Kidney (tissue), 14 donors: ENCODE measurements around the gene NEIL1. TPM values are rescaled to one million over a fixed set of nuclear protein-coding genes. Genes with fewer than 3 reads are reported as not detected.
"Not testable (repeated sequence)": the region's sequence is repeated elsewhere in the genome, so short reads cannot be mapped to it uniquely, and the experiment has no call there.

ENCODE experiments used
- DNase-seq, 5 donors: peaks; one replicate each; pipeline ENCODE4 v3.0.0-alpha.2; 2013 to 2020
- FAIRE-seq: peaks from 2 replicates; lab custom pipeline; 2012; peaks lifted over from hg19 to GRCh38; lab: Jason Lieb, UNC
- H3K27ac ChIP-seq, 2 donors: one replicate each; pipeline ENCODE4 v1.7.0; 2013; ENCODE audit warnings: low read depth in 2 of 2, low read length in 2 of 2, inconsistent platforms in 1 of 2
- H3K27me3 ChIP-seq: one replicate; pipeline ENCODE4 v1.7.1; 2013; ENCODE audit warnings: low read length, inconsistent platforms; ENCODE audit not compliant: control insufficient read depth, insufficient read depth
- H3K36me3 ChIP-seq, 3 donors: one replicate each; pipeline versions ENCODE4 v1.7.0 to v1.7.1; 2013; ENCODE audit warnings: low read length in 3 of 3, control low read depth in 1 of 3, inconsistent platforms in 1 of 3; ENCODE audit not compliant: insufficient read depth in 3 of 3, control insufficient read depth in 2 of 3
- H3K4me1 ChIP-seq, 3 donors: one replicate each; pipeline versions ENCODE4 v1.7.0 to v1.7.1; 2013; ENCODE audit warnings: low read length in 3 of 3, inconsistent platforms in 1 of 3, low read depth in 1 of 3; ENCODE audit not compliant: control insufficient read depth in 2 of 3, insufficient read depth in 2 of 3
- H3K4me3 ChIP-seq, 3 donors: one replicate each; pipeline versions ENCODE4 v1.7.0 to v1.8.1; 2013; ENCODE audit warnings: low read length in 3 of 3, control low read depth in 1 of 3, inconsistent platforms in 1 of 3
- H3K9ac ChIP-seq, 3 donors: one replicate each; pipeline versions ENCODE4 v1.7.0 to v1.7.1; 2013; ENCODE audit warnings: low read length in 3 of 3, control low read depth in 1 of 3, inconsistent platforms in 1 of 3
- H3K9me3 ChIP-seq, 3 donors: one replicate each; pipeline versions ENCODE4 v1.7.0 to v1.7.1; 2013; ENCODE audit warnings: low read length in 3 of 3, control low read depth in 1 of 3, inconsistent platforms in 1 of 3; ENCODE audit not compliant: control insufficient read depth in 2 of 3, insufficient read depth in 1 of 3
- intact Hi-C: fragments of 100-400 bp; cut with DNase I; formaldehyde crosslinking; loops from one replicate; pipeline ENCODE4 v1.11.1; 2022
- polyA plus RNA-seq: library from polyadenylated mRNA; stranded (reverse); fragments of 350-450 nt; fragmentation: Illumina TruSeq; extraction: RNeasy Lipid Tissue Mini Kit (QIAGEN cat#74804); gene quantifications from one replicate; pipeline ENCODE4 v1.2.3, GENCODE V29; 2014; ENCODE audit warnings: low read depth, low replicate concordance; ENCODE audit not compliant: insufficient read depth
- total RNA-seq: library from RNA; stranded (reverse); fragmentation: NEBNext Ultra II Directional; extraction: Animal tissue kit (Norgen Biotek cat#: 25700); gene quantifications from one replicate; pipeline ENCODE4 v1.2.1, GENCODE V29; 2021
- TF ChIP-seq, protein P1 (sequence below): IDR thresholded peaks from 3 replicates; pipeline ENCODE4 v1.5.1; 2012; ENCODE audit warnings: mild to moderate bottlenecking, moderate library complexity, borderline replicate concordance; ENCODE audit not compliant: insufficient read depth; ENCODE audit errors: extremely low read depth
- donor health status: control.
- donor health status: control.
- donor health status: control.
- donor health status: control.
- donor health status: control.
- donor health status: DM: yes; HTN: yes; CAD: no.
- donor health status: Normal renal cell carcinoma (clear cell type).

The NEIL1 gene
- total and polyA plus RNA-seq, 2 donors from 2014 or later = 22.6 to 42.9 TPM

DNA sequence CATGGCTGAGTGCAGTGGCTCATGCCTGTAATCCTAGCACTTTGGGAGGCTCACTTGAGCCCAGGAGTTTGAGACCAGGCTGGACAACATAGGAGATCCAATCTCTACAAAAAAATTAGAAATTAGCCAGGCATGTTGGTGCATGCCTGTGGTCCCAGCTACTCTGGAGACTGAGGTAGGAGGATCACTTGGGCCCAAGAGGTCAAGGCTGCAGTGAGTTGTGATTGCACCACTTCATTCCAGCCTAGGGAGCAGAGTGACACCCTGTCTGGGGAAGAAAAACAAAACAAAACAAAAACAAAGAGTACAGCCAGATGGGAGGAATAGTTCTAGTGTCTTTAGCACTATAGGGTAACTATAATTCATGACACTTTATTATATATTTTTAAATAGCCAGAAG lies 37.1 kb upstream of the NEIL1 start:
- Histone ChIP-seq H3K4me1 (no peaks in the 10 kb centered on the region), H3K36me3 (no peaks in the 10 kb centered on the region), H3K9me3 (no peaks in the 10 kb centered on the region), H3K9ac (no peak overlapping the region), H3K27ac (no peak overlapping the region), H3K27me3 (peaks cover 2% of the 10 kb centered on the region), H3K4me3 (no peak overlapping the region)
- DNase-seq = no peak
- intact Hi-C loops = no loop called here
- no peak for FAIRE-seq
- TF ChIP-seq, protein P1, sequence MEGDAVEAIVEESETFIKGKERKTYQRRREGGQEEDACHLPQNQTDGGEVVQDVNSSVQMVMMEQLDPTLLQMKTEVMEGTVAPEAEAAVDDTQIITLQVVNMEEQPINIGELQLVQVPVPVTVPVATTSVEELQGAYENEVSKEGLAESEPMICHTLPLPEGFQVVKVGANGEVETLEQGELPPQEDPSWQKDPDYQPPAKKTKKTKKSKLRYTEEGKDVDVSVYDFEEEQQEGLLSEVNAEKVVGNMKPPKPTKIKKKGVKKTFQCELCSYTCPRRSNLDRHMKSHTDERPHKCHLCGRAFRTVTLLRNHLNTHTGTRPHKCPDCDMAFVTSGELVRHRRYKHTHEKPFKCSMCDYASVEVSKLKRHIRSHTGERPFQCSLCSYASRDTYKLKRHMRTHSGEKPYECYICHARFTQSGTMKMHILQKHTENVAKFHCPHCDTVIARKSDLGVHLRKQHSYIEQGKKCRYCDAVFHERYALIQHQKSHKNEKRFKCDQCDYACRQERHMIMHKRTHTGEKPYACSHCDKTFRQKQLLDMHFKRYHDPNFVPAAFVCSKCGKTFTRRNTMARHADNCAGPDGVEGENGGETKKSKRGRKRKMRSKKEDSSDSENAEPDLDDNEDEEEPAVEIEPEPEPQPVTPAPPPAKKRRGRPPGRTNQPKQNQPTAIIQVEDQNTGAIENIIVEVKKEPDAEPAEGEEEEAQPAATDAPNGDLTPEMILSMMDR = no peak

DNA sequence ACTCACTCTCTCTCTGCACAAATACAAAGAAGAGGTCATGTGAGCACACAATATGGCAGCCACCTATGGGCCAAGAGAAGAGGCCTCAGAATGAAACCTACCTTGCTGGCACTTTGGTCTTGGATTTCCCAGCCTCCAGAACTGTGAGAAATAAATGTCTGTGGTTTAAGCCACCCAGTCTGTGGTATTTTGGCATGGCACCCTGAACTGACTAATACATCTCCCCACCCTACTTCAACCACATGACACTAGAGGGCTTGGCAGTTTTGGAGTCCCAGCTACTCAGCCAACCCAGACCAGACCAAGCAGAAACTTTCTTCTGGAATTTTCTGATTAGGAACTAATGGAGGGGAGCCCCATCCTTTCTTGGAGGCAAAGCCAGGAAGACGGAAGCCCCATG lies 34.3 kb upstream of the NEIL1 start:
- H3K36me3 ChIP-seq, H3K4me3 ChIP-seq, H3K9ac ChIP-seq, intact Hi-C loops, FAIRE-seq, H3K27me3 ChIP-seq, DNase-seq, H3K27ac ChIP-seq, H3K9me3 ChIP-seq, H3K4me1 ChIP-seq: not testable (repeated sequence)

DNA sequence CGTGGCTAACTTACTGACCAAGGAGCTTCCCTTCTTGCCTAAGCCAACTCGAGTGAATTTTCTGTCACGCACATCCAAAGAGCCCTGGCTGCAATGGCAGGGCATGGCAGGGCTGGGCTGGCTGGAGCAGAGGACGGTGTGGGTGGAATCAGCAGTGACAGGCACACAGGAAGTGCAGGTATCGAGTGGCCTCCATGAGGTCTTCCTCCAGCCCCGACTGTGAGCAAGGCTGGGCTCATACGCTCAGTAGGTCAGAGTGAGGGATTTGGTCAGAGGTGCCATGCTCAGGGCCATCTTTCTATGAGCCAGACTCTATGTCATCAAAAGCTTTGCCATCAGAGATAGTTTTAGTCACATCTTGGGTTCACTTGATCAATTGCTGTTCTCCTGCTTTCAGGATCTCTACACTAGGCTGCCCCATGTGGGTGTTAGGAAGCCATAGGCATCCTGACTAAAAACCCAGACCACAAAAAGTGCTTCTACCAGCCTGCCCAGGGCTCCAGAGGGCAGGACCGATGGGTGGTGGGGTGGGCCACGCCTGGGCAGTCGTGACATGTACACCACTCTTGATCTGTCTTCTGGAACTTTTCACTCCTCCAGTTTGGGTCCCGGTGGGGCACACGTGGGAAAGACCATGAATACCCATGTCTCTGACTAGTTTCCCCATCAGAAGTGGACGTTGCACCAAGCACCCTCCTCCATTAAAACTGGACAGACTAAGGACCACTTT lies 33.6 kb upstream of the NEIL1 start:
- FAIRE-seq (no peak), DNase-seq (no peak)
- Histone ChIP-seq H3K36me3 (no peaks in the 10 kb centered on the region), H3K4me1 (no peaks in the 10 kb centered on the region), H3K27me3 (no peaks in the 10 kb centered on the region), H3K27ac (no peak overlapping the region), H3K4me3 (no peak overlapping the region), H3K9me3 (no peaks in the 10 kb centered on the region), H3K9ac (no peak overlapping the region)
- intact Hi-C loops = no loop called here
- TF ChIP-seq, protein P1 = no peak

DNA sequence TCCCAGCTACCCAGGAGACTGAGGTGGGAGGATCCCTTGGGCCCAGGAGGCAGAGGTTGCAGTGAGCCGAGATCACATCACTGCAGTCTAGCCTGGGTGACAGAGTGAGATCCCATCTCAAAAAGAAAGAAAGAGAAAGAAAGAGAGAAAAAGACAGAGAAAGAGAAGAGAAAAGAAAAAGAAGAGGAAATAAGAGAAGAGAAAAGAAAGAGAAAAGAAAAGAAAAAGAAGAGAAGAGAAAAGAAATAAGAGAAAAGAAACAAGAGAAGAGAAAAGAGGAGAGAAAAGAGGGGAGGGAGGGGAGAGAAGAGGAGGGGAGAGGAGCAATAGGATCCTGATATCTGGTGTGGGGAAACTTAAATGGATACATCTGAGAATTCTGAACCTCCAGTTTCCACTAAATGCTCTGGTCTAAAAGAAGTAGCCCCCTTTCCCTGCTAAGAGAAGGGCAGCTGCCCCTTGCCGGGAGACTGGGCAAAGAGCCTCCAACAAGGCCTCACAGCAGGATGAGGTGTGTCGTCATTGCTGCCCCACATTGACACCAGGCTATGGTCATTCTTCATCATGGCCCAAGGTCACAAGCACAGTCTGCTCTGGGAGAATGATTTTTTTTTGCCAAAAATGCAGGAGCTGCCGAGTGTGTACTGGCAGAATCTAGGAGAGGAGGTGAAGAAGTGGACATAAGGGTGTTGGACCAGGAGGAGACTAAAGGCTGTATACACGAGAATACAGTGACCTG lies 32.1 kb upstream of the NEIL1 start:
- Histone ChIP-seq H3K4me3 (no peak overlapping the region), H3K27me3 (no peaks in the 10 kb centered on the region), H3K9ac (no peak overlapping the region), H3K27ac (no peak overlapping the region), H3K9me3 (no peaks in the 10 kb centered on the region), H3K4me1 (no peaks in the 10 kb centered on the region), H3K36me3 (no peaks in the 10 kb centered on the region)
- FAIRE-seq (no peak), DNase-seq (no peak)
- intact Hi-C loops = no loop called here
- TF ChIP-seq, protein P1 = no peak

DNA sequence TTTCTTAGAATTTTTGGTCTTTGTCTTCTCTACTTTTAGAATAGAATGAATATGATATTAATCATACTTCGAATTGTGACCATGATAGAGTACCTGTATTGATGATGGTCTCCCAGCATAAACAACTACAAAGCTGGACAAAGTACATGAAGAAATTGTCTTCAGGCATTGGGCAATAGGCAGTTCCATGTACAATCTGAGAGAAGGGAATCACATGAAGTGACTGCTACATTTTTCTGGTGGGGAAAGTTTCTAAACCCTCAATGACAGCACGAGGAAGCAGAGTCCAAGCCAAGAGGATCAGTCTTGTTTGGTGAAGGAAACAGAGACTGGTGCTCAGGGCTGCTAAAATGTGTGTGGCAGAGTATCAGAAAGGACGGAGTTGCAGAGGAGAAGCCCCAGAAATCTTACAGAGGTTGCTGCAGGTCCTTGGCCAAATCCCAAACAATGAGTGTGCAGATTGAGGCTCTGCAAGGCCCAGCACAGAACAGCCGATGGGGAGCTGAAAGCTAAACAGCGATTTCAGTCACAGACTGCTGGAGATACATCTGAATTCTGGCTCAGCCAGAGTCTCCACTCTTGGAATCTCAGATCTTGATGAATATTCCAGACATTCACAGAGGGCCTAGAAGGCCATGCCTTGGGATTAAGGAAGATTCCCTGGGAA lies 27.5 kb upstream of the NEIL1 start:
- H3K4me1 ChIP-seq, DNase-seq, H3K27me3 ChIP-seq, intact Hi-C loops, H3K36me3 ChIP-seq, H3K9ac ChIP-seq, FAIRE-seq, H3K4me3 ChIP-seq, H3K9me3 ChIP-seq, H3K27ac ChIP-seq: not testable (repeated sequence)
